Urinary bladder (tissue), 4 donors: ENCODE data around the gene CHST5. TPM values are rescaled to one million over a fixed set of nuclear protein-coding genes. Genes with fewer than 3 reads are reported as not detected.
"Not testable (repeated sequence)": the region's sequence is repeated elsewhere in the genome, so short reads cannot be mapped to it uniquely, and the experiment has no call there.

Experiments used
- DNase-seq: peaks from one replicate; pipeline ENCODE4 v3.0.0-alpha.2; 2015; ENCODE audit errors: extremely low spot score
- H3K27ac ChIP-seq: one replicate; pipeline ENCODE4 v1.5.1; 2013; ENCODE audit warnings: low read depth, mild to moderate bottlenecking, moderate library complexity
- H3K36me3 ChIP-seq: one replicate; pipeline ENCODE4 v1.6.1; 2013; ENCODE audit warnings: mild to moderate bottlenecking, moderate library complexity; ENCODE audit not compliant: insufficient read depth
- H3K4me1 ChIP-seq: one replicate; pipeline ENCODE4 v1.6.1; 2013; ENCODE audit warnings: mild to moderate bottlenecking, moderate library complexity; ENCODE audit not compliant: insufficient read depth
- H3K4me3 ChIP-seq: one replicate; pipeline ENCODE4 v1.5.1; 2013; ENCODE audit warnings: low read depth, low read length
- WGBS: extraction: QIAGEN DNeasy Blood & Tissue Kit; methylation state at CpG from one replicate; pipeline ENCODE4 v1.1.7; 2013; 5-methylcytosine and 5-hydroxymethylcytosine counted together
- polyA plus RNA-seq: library from polyadenylated mRNA; stranded (reverse); fragments of 200-250 nt; gene quantifications from one replicate; pipeline ENCODE4 v1.2.3, GENCODE V29; 2013
- total RNA-seq: library from RNA; depleted of rRNA; stranded (reverse); fragments of >200 nt; gene quantifications from one replicate; pipeline ENCODE4 v1.2.3, GENCODE V29; 2014
- donor health status: healthy with polysubstance abuse.
- donor health status: healthy.

Gene CHST5
- total and polyA plus RNA-seq, 2 donors, result 0.09 TPM; not detected in 1

DNA sequence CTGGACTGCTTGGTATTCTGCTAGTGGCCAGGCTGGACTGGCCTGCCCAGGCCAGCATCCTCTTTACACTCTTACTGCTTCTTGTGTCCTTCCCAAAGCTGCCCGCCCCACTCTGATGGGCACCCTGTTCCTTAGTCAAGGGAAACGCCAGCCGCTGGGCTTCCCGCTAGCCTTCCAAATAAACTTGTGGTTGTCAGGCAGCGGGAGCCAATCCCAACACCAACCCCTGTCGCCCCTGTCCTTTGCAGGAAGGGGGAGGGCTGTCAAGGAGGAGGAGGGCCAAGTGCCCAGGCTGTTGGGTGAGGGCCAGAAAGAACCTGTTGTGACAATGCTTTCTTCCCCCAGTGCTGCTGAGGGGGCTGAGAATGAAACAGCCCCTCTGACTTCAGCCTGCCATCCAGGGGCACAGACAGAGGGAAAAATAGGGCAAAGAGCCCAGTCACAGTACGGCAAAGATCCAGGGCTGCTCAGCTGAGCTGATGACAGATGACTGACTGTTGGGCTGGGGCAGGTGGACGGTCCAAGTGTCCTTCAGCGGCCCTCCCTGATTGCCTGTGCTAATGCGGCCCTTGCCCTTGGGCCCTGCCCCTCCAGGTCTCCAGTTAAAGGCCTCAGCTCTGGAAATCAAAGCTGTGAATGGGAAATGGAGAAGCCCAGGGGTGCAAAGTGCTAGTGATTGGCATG is 3.1 kb upstream of the CHST5 start:
- not testable (repeated sequence) for DNase-seq, H3K4me3 ChIP-seq, H3K4me1 ChIP-seq, H3K27ac ChIP-seq, H3K36me3 ChIP-seq
- 77% methylated on average over 8 of the region's 10 CpGs for WGBS

GRCh38 chr16:75537776-75538175 is 1.9 kb upstream of the CHST5 start:
- 88% methylated on average over 4 of the region's 4 CpGs for WGBS
- DNase-seq, result no peak
- Histone ChIP-seq H3K27ac (no peak overlapping the region), H3K4me1 (no peaks in the 10 kb centered on the region), H3K4me3 (no peak overlapping the region), H3K36me3 (no peaks in the 10 kb centered on the region)

DNA sequence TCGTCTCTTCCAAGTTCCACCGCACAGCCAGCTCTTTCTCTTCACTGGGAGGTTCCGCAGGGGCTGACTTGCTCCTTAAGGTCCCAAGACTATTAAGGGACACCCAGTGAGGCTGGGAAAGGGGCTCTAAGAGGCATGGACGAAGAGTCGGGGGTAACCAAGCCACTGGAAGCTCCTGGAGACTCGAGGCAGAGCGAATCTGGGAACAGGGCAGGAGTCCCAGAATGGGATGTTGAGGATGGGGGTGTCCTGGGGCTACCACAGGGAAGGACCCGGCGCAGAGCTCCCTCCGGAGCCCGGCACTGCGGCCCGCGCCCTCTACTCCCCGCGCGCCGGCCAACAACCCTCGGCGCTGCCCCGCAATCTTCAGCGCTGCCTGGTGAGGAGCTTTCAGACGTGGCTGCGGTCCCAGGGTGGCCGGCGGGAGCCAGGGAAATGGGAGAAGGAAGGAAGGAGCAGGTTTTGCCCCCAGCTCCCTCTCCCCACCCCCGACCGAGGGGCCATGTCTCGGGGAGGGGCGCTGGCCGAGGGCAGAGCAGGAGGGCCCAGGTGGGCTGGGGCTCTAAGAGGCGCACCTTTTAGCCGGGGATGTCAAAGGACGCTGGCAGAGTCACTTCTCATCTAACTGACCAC is 581 bp downstream of the CHST5 start:
- no peak overlapping the region for H3K4me3 ChIP-seq
- H3K36me3 ChIP-seq, result no peaks in the 10 kb centered on the region
- no peak for DNase-seq
- H3K4me1 ChIP-seq, result no peaks in the 10 kb centered on the region
- 61% methylated on average over 34 of the region's 34 CpGs for WGBS
- H3K27ac ChIP-seq, result no peak overlapping the region

DNA sequence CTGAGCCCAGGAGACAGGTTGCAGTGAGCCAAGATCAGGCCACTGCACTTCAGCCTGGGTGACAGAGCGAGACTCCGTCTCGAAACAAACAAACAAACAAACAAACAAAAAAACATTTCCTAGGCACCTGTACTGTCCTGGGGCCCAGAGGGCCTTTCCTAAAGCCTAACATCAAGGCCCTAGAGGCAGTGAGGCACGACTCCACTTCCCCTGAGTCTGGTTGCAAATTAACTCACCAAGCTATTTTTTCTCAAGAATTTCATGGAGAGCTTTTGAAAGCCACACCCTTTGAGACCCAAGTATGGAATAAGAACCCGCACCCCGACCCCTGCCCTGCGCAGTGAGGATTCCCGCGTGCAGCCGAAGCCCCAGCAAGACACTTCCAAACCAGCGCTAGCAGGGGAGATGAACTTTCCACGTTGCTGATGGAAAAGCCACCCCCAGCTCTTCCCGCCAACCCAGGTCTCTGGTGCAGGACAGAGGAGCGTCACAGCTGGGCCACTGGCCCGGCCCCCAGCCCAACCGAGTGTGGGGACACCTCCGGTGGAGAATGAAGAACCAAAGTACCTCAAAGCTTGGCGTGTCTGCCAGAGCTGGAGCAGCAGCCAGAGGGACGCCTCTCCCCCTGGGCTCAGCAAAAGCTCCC is 1.2 kb downstream of the CHST5 start:
- H3K36me3 ChIP-seq, result no peaks in the 10 kb centered on the region
- DNase-seq, result no peak
- H3K4me3 ChIP-seq, result no peak overlapping the region
- H3K4me1 ChIP-seq, result no peaks in the 10 kb centered on the region
- no peak overlapping the region for H3K27ac ChIP-seq
- WGBS, result 82% methylated on average over 19 of the region's 19 CpGs

DNA sequence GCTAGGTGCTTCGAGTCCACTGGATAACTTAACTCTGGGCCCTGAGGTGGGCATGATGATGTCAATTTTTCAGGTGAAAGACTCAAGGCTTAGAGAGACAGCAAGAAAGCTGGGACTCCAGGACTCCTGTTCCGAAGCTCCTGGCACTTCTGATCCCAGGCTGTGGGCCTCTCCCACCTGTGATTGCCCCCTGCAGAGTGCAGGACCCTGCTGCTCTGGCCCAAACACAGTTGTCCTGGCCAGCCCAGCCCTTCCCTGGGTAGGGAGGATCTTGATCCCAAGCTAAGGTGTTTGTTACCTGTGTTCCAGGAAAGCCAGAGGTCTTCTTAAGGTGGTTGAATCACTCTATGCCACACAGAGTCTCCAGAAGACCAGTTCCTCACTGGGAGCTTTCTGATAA is 3.1 kb downstream of the CHST5 start:
- Histone ChIP-seq H3K4me3 (no peak overlapping the region), H3K27ac (no peak overlapping the region), H3K4me1 (no peaks in the 10 kb centered on the region), H3K36me3 (no peaks in the 10 kb centered on the region)
- 89% methylated on average over 2 of the region's 2 CpGs for WGBS
- no peak for DNase-seq

- no peak for DNase-seq
- no peak overlapping the region for H3K4me3 ChIP-seq
- H3K36me3 ChIP-seq, result no peaks in the 10 kb centered on the region
- no peaks in the 10 kb centered on the region for H3K4me1 ChIP-seq
- no peak overlapping the region for H3K27ac ChIP-seq
- WGBS, result 84% methylated on average over 8 of the region's 8 CpGs
Measured at GRCh38 chr16:75532142-75532765, 3.7 kb downstream of the CHST5 start.

DNA sequence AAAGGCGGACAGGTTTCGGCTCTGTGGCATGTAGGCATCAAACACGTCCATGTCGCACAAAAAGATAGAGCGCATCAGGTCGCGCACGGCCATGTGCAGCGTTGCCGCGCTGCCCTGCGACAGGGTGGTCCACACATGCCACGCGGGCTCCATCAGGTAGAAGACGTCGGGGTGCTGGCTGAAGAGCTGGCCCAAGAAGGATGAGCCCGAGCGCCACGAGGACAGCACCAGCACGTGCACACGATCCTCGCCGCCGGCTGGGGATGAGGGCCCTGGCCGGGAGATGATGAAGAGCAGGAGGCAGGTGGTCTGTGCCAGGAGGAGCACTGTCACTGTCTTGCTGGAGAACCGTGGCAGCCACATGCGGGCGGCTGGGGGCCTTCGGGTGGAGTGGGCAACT is 5.9 kb downstream of the CHST5 start:
- Histone ChIP-seq H3K4me1 (no peaks in the 10 kb centered on the region), H3K27ac (no peak overlapping the region), H3K36me3 (no peaks in the 10 kb centered on the region), H3K4me3 (no peak overlapping the region)
- 96% methylated on average over 29 of the region's 29 CpGs for WGBS
- DNase-seq, result no peak

DNA sequence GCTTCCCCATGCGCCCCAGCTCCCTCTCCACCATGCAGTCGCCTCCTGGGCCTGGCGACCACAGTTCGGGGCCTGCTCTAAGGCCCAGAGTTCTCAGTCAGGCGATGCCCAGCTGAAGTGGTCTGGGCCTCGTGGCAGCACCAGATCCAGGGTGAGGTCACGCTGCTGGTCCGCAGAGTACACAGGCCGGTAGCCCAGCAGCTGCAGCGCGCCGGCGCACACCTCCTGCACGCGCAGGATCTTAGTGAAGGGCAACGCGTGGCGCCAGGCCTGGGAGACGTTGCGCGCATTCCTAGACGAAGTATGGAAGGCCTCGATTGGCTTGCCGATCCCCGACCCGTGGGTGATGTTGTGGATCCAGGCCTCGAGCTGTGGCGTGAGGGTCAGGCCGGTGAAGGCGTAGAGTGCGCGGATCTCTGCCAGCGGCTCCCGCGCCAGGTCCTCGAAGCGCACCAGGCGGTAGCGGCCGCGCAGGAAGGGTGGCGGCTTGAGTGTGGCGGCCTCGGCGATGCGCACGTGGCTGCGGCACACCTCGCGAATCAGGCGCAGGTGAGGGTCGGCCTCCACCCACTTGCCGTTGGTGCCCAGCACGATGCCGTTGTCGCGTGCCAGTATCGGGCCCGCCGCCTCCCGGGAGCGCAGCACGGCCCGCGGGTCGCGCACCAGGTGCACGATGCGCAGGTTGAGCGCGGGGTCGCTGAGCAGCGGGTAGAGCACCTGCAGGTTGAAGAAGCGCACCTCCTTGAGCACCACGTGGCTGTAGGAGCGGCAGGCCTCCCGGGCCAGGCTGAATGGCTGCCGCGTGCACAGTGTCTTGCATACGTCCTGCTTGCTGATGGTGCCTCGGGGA is 6.6 kb downstream of the CHST5 start:
- 93% methylated on average over 81 of the region's 81 CpGs for WGBS
- no peaks in the 10 kb centered on the region for H3K36me3 ChIP-seq
- no peak overlapping the region for H3K27ac ChIP-seq
- H3K4me1 ChIP-seq, result no peaks in the 10 kb centered on the region
- H3K4me3 ChIP-seq, result no peak overlapping the region
- DNase-seq, result no peak

GRCh38 chr16:75527825-75528299 is 8.0 kb downstream of the CHST5 start:
- WGBS, result 55% methylated on average over 5 of the region's 5 CpGs
- Histone ChIP-seq H3K36me3 (no peaks in the 10 kb centered on the region), H3K4me3 (no peak overlapping the region), H3K4me1 (no peaks in the 10 kb centered on the region), H3K27ac (no peak overlapping the region)
- DNase-seq, result no peak

DNA sequence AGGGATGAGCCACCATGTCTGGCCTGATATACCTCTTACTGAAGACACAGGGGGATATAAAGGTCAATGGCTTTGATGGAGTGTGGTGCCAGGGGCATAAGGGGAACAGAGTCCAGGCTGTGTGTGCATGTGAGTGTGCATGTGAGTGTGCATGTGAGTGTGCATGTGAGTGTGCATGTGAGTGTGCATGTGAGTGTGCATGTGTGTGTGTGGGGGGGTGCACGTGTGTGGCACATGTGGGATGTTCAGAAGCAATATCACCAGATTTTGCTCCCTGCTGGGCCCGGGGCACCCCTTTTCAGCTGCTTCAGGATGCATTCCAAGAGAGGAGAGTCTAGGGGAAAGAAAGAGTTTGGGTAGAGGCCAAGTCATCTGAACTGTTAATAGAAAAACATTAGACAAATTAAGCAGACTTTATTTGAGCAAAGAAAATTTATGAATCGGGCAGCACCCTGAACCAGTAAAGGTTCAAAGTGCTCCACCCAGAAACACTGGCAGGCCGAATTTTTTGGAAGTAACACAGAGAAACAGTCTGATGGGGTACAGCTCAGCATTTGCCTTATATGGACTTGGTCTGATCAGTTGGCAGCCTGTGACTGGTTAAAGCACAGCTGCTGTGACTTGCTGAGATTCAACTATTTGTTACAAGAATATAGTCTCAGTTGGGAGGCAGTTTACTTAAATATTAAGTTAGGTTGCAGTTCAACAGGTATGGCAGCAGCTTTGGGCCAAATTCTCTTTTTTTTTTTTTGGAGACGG is 9.7 kb downstream of the CHST5 start:
- 93% methylated on average over 5 of the region's 5 CpGs for WGBS
- Histone ChIP-seq H3K4me1 (no peaks in the 10 kb centered on the region), H3K36me3 (no peaks in the 10 kb centered on the region), H3K27ac (no peak overlapping the region), H3K4me3 (no peak overlapping the region)
- DNase-seq, result no peak

GRCh38 chr16:75519175-75519574 is 16.7 kb downstream of the CHST5 start:
- 87% methylated on average over 6 of the region's 6 CpGs for WGBS
- no peaks in the 10 kb centered on the region for H3K36me3 ChIP-seq
- H3K4me1 ChIP-seq, result no peaks in the 10 kb centered on the region
- DNase-seq, result no peak
- no peak overlapping the region for H3K4me3 ChIP-seq
- no peak overlapping the region for H3K27ac ChIP-seq

GRCh38 chr16:75516189-75516966 is 19.5 kb downstream of the CHST5 start:
- peak overlapping the region; percentile 79 for H3K4me3 ChIP-seq
- WGBS, result 8% methylated on average over 42 of the region's 42 CpGs
- H3K4me1 ChIP-seq, DNase-seq, H3K36me3 ChIP-seq: not testable (repeated sequence)
- H3K27ac ChIP-seq, result peak overlapping the region; percentile 86
